ENCODE measurements around the gene DISC1. TPM values are rescaled to one million over a fixed set of nuclear protein-coding genes. Genes with fewer than 3 reads are reported as not detected.
"Not testable (repeated sequence)": the region's sequence is repeated elsewhere in the genome, so short reads cannot be mapped to it uniquely, and the experiment has no call there.

The DISC1 gene
- total RNA-seq, 2 donors from 2014 or later: 8.0 to 9.4 TPM

- H3K9me3 Mint-ChIP-seq: no peaks in the 10 kb centered on the region
- no peaks in the 10 kb centered on the region for H3K36me3 Mint-ChIP-seq (ENCODE audit: low read depth)
- H3K36me3 ChIP-seq (ENCODE audit: control insufficient read depth, insufficient read depth, low read length): no peaks in the 10 kb centered on the region
- H3K27me3 Mint-ChIP-seq (ENCODE audit: insufficient read depth): no peaks in the 10 kb centered on the region
- H3K4me1 Mint-ChIP-seq: peaks cover 13% of the 10 kb centered on the region
- no peak overlapping the region for H3K4me3 Mint-ChIP-seq
- H3K4me1 ChIP-seq (ENCODE audit: control insufficient read depth, insufficient read depth, low read length): no peaks in the 10 kb centered on the region
- no peaks in the 10 kb centered on the region for H3K27me3 ChIP-seq (ENCODE audit: control insufficient read depth, insufficient read depth, low read length, poor library complexity, severe bottlenecking)
- TF ChIP-seq, protein P1, sequence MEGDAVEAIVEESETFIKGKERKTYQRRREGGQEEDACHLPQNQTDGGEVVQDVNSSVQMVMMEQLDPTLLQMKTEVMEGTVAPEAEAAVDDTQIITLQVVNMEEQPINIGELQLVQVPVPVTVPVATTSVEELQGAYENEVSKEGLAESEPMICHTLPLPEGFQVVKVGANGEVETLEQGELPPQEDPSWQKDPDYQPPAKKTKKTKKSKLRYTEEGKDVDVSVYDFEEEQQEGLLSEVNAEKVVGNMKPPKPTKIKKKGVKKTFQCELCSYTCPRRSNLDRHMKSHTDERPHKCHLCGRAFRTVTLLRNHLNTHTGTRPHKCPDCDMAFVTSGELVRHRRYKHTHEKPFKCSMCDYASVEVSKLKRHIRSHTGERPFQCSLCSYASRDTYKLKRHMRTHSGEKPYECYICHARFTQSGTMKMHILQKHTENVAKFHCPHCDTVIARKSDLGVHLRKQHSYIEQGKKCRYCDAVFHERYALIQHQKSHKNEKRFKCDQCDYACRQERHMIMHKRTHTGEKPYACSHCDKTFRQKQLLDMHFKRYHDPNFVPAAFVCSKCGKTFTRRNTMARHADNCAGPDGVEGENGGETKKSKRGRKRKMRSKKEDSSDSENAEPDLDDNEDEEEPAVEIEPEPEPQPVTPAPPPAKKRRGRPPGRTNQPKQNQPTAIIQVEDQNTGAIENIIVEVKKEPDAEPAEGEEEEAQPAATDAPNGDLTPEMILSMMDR (conservative IDR thresholded peaks at IDR 0.05): no peak
- H3K9ac ChIP-seq (ENCODE audit: extremely low read depth, low read length, poor library complexity, severe bottlenecking): no peak overlapping the region
- DNase-seq: no peak
- no peaks in the 10 kb centered on the region for H3K9me3 ChIP-seq (ENCODE audit: control insufficient read depth, low read length)
- WGBS, 2 experiments (ENCODE audit: insufficient coverage in 1 of 2, insufficient read length in 1 of 2): 0% methylated on average over 1 of the region's 1 CpG; no CpG with 5 or more reads in 1 of the 2 experiments
- no peak overlapping the region for H3K27ac ChIP-seq (ENCODE audit: low read depth, low read length)
- no peak overlapping the region for H3K4me3 ChIP-seq (ENCODE audit: low read length)
- no peak overlapping the region for H3K27ac Mint-ChIP-seq
Observed at GRCh38 chr1:231592809-231593208, 33.8 kb upstream of the DISC1 start.

- H3K4me3 ChIP-seq (ENCODE audit: low read length); H3K4me3 Mint-ChIP-seq; DNase-seq; H3K27ac Mint-ChIP-seq; H3K4me1 ChIP-seq (ENCODE audit: control insufficient read depth, insufficient read depth, low read length); H3K27ac ChIP-seq (ENCODE audit: low read depth, low read length); H3K36me3 ChIP-seq (ENCODE audit: control insufficient read depth, insufficient read depth, low read length); H3K9ac ChIP-seq (ENCODE audit: extremely low read depth, low read length, poor library complexity, severe bottlenecking); H3K9me3 Mint-ChIP-seq; H3K27me3 ChIP-seq (ENCODE audit: control insufficient read depth, insufficient read depth, low read length, poor library complexity, severe bottlenecking); H3K9me3 ChIP-seq (ENCODE audit: control insufficient read depth, low read length); H3K36me3 Mint-ChIP-seq (ENCODE audit: low read depth); H3K27me3 Mint-ChIP-seq (ENCODE audit: insufficient read depth): not testable (repeated sequence)
- H3K4me1 Mint-ChIP-seq: peaks cover 13% of the 10 kb centered on the region
- WGBS, 2 experiments (ENCODE audit: insufficient coverage in 1 of 2, insufficient read length in 1 of 2): 100% methylated on average over 1 of the region's 1 CpG; no CpG with 5 or more reads in 1 of the 2 experiments
Observed at GRCh38 chr1:231593264-231593663, 33.3 kb upstream of the DISC1 start.

GRCh38 chr1:231594123-231594522 lies 32.5 kb upstream of the DISC1 start:
- DNase-seq: no peak
- Histone ChIP-seq H3K36me3 (ENCODE audit: control insufficient read depth, insufficient read depth, low read length) (no peaks in the 10 kb centered on the region), H3K9ac (ENCODE audit: extremely low read depth, low read length, poor library complexity, severe bottlenecking) (no peak overlapping the region), H3K27ac (ENCODE audit: low read depth, low read length) (no peak overlapping the region), H3K4me3 (ENCODE audit: low read length) (no peak overlapping the region), H3K4me1 (ENCODE audit: control insufficient read depth, insufficient read depth, low read length) (no peaks in the 10 kb centered on the region), H3K9me3 (ENCODE audit: control insufficient read depth, low read length) (no peaks in the 10 kb centered on the region), H3K27me3 (ENCODE audit: control insufficient read depth, insufficient read depth, low read length, poor library complexity, severe bottlenecking) (no peaks in the 10 kb centered on the region)
- H3K9me3 Mint-ChIP-seq: no peaks in the 10 kb centered on the region
- 96 to 100% methylated on average over 2 of the region's 2 CpGs for WGBS, 2 experiments (ENCODE audit: insufficient coverage in 1 of 2, insufficient read length in 1 of 2)
- TF ChIP-seq, protein P1 (conservative IDR thresholded peaks at IDR 0.05): no peak
- peaks cover 13% of the 10 kb centered on the region for H3K4me1 Mint-ChIP-seq
- H3K36me3 Mint-ChIP-seq (ENCODE audit: low read depth): no peaks in the 10 kb centered on the region
- no peak overlapping the region for H3K4me3 Mint-ChIP-seq
- H3K27me3 Mint-ChIP-seq (ENCODE audit: insufficient read depth): no peaks in the 10 kb centered on the region
- no peak overlapping the region for H3K27ac Mint-ChIP-seq

- Histone ChIP-seq H3K4me3 (ENCODE audit: low read length) (no peak overlapping the region), H3K4me1 (ENCODE audit: control insufficient read depth, insufficient read depth, low read length) (no peaks in the 10 kb centered on the region), H3K27ac (ENCODE audit: low read depth, low read length) (no peak overlapping the region), H3K9ac (ENCODE audit: extremely low read depth, low read length, poor library complexity, severe bottlenecking) (no peak overlapping the region), H3K9me3 (ENCODE audit: control insufficient read depth, low read length) (no peaks in the 10 kb centered on the region), H3K27me3 (ENCODE audit: control insufficient read depth, insufficient read depth, low read length, poor library complexity, severe bottlenecking) (no peaks in the 10 kb centered on the region), H3K36me3 (ENCODE audit: control insufficient read depth, insufficient read depth, low read length) (no peaks in the 10 kb centered on the region)
- no peaks in the 10 kb centered on the region for H3K27me3 Mint-ChIP-seq (ENCODE audit: insufficient read depth)
- 81 to 90% methylated on average over 2 to 4 of the region's 4 CpGs for WGBS, 2 experiments (ENCODE audit: insufficient coverage in 1 of 2, insufficient read length in 1 of 2)
- no peak overlapping the region for H3K4me3 Mint-ChIP-seq
- DNase-seq: no peak
- H3K27ac Mint-ChIP-seq: no peak overlapping the region
- H3K36me3 Mint-ChIP-seq (ENCODE audit: low read depth): no peaks in the 10 kb centered on the region
- H3K9me3 Mint-ChIP-seq: no peaks in the 10 kb centered on the region
- peaks cover 13% of the 10 kb centered on the region for H3K4me1 Mint-ChIP-seq
- TF ChIP-seq, protein P1 (conservative IDR thresholded peaks at IDR 0.05): no peak
Observed at GRCh38 chr1:231594749-231595148, 31.8 kb upstream of the DISC1 start.
